Stimulated activated CD8-positive, alpha-beta memory T cell treated with anti-CD3 and anti-CD28 coated beads, Interleukin-12 subunit alpha, Interleukin-12 subunit beta, amount 100 ng/mL, for 4 hours (primary cell): ENCODE measurements around the gene TMEM183A.

Source experiments
- DNase-seq: peaks from one replicate; pipeline ENCODE4 v3.0.0-alpha.2; 2020; ENCODE audit warnings: low read depth

The TMEM183A gene

DNA sequence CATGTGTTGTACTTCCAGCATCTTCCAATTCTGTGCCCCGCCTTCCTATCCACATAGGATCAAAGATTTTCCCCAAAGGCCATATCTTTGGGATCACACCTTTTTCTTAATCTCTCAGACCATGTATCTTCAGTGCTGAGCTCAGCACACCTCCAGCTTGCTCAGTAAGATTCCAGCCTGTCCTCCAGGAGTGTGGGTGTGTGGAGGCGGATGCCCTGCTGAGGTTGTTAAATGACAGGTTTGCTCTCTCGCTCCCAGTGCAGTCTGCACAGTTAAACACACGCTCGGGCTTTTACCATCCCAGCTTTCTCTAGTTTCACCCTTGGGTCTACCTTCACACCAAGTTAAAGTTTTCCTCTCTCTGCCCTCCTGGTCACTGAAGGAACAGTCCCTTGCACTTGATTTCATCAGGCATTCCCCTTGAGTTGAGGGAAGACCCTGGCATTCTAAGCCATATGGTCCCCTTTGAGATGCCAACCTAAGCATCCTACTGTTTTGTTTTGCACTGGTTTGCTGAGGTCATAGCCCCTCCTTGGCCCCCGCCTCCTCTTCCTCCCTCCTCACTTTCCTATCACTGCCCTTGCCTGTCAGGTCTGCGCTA, 64.9 kb downstream of the TMEM183A start:
- DNase-seq, result no peak

GRCh38 chr1:203072911-203073310, 65.7 kb downstream of the TMEM183A start:
- no peak for DNase-seq

DNA sequence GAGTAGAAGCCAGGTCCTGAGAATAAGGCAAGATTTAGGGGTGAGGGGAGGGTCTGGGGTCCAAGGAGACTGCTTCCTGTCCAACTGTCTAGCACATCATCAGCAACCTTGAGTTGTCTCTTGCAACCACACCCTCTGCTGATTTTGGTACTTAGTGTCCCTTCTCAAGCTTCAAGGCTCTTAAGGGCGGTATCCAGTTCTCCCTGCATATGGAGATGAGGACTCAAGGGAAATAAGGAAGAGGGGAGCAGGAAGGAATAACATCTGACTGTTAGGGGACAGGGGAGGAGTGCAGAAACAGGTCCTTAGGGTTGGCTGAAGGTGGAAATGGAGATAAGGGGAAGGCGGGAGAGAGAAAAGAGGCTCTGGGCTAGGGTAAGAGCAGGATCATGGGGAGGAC, 66.3 kb downstream of the TMEM183A start:
- no peak for DNase-seq
